ENCODE data around the gene OSBPL10. TPM values are rescaled to one million over a fixed set of nuclear protein-coding genes. Genes with fewer than 3 reads are reported as not detected.

The OSBPL10 gene
- total and polyA plus RNA-seq, 8 donors: 1.8 to 37.7 (median 5.9) TPM

DNA sequence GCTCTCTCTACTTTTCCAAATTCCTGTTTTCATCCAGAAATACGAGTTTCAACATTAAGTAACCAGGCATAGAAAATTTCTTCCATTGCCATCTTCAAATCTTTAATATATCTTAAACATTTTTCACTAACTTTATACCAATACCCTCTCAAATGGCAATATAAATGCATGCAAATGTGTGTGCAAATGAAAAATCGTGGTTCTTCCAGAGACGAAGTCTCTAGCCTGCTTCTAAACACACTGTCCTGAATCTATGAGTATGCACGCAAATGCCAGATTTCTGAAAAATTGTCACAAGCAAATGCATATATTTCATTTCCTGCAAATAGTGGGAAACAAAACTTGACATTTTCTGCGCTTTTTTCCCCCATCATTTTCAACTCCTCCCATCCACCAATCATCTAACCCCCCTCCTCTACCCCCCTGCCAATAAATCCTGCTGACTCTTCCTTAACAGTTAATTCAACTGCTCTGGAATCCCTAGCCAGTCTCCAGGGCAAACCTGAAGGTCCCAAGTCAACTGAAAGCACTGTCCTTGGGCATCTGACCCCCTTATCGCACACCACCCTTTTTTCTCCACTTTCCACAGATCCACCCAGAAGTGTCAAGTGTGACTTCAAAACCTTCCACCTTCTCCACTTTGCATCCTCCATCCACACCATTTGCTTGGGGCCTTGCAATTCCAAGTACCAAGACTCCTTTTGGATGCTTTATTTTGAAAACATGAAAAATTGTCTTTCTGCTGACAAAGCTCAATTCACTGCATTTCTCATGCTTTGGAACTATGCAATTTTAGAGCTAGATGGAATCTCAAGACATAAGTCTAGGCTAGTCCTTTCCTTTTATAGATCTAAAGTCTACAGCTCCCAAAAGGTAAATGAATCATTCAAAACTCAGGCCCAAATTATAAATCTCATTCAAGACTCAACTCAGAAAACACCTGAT lies 144.7 kb downstream of the OSBPL10 start:
- intact Hi-C loops (cut with DNase I; ENCODE audit: low total_unique reads): no loop called here
- no peaks in the 10 kb centered on the region for H3K36me3 ChIP-seq
- no peak overlapping the region for H3K4me3 ChIP-seq
- no peak overlapping the region for H3K27ac ChIP-seq
- no peak for DNase-seq
- no peaks in the 10 kb centered on the region for H3K4me1 ChIP-seq
- no peak for TF ChIP-seq EP300 (IDR thresholded peaks at IDR 0.05)
- TF ChIP-seq, protein P1, sequence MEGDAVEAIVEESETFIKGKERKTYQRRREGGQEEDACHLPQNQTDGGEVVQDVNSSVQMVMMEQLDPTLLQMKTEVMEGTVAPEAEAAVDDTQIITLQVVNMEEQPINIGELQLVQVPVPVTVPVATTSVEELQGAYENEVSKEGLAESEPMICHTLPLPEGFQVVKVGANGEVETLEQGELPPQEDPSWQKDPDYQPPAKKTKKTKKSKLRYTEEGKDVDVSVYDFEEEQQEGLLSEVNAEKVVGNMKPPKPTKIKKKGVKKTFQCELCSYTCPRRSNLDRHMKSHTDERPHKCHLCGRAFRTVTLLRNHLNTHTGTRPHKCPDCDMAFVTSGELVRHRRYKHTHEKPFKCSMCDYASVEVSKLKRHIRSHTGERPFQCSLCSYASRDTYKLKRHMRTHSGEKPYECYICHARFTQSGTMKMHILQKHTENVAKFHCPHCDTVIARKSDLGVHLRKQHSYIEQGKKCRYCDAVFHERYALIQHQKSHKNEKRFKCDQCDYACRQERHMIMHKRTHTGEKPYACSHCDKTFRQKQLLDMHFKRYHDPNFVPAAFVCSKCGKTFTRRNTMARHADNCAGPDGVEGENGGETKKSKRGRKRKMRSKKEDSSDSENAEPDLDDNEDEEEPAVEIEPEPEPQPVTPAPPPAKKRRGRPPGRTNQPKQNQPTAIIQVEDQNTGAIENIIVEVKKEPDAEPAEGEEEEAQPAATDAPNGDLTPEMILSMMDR (IDR thresholded peaks at IDR 0.05): no peak
- TF ChIP-seq POLR2AphosphoS5 (IDR thresholded peaks at IDR 0.05): no peak
- no peak for TF ChIP-seq POLR2A (IDR thresholded peaks at IDR 0.05)
- H3K9me3 ChIP-seq: no peaks in the 10 kb centered on the region
- no peaks in the 10 kb centered on the region for H3K27me3 ChIP-seq
- WGBS, 5 donors: 78 to 86% (median 84%) methylated on average over 6 of the region's 6 CpGs

GRCh38 chr3:31833391-31834190 lies 147.5 kb downstream of the OSBPL10 start:
- TF ChIP-seq EP300 (IDR thresholded peaks at IDR 0.05): no peak
- TF ChIP-seq POLR2AphosphoS5 (IDR thresholded peaks at IDR 0.05): no peak
- no peak for TF ChIP-seq POLR2A (IDR thresholded peaks at IDR 0.05)
- TF ChIP-seq, protein P1 (IDR thresholded peaks at IDR 0.05): no peak
- no peaks in the 10 kb centered on the region for H3K36me3 ChIP-seq
- intact Hi-C loops (cut with DNase I; ENCODE audit: low total_unique reads): no loop called here

DNA sequence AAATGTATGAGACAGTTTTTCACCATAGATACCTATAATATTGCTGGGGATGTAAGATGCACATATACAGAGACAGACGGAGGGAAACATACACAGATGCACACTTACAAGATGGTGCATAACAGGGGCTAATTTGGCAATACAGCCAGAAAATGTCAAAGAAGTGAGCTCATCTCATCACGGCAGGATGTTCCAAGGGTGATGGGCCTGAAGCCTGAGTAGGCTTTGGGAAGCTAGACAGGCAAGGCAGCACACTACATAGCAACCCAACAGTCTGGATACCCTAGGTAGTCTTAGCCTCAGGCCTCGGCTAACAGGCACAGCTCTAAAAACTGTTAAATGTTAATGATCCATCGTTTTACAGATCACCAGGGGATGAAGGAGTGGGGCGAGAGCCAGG lies 148.5 kb downstream of the OSBPL10 start:
- no peaks in the 10 kb centered on the region for H3K9me3 ChIP-seq
- no peak overlapping the region for H3K27ac ChIP-seq
- DNase-seq: no peak
- intact Hi-C loops (cut with DNase I; ENCODE audit: low total_unique reads): no loop called here
- H3K36me3 ChIP-seq: no peaks in the 10 kb centered on the region
- 85 to 90% (median 88%) methylated on average over 5 of the region's 5 CpGs for WGBS, 5 donors
- no peak overlapping the region for H3K4me3 ChIP-seq
- H3K4me1 ChIP-seq: no peaks in the 10 kb centered on the region
- TF ChIP-seq EP300 (IDR thresholded peaks at IDR 0.05): no peak
- TF ChIP-seq POLR2AphosphoS5 (IDR thresholded peaks at IDR 0.05): no peak
- TF ChIP-seq, protein P1 (IDR thresholded peaks at IDR 0.05): no peak
- TF ChIP-seq POLR2A (IDR thresholded peaks at IDR 0.05): no peak
- H3K27me3 ChIP-seq: no peaks in the 10 kb centered on the region

More at GRCh38 chr3:31833391-31834190, 147.5 kb downstream of the OSBPL10 start:
- Histone ChIP-seq H3K27me3 (no peaks in the 10 kb centered on the region), H3K4me1 (no peaks in the 10 kb centered on the region), H3K4me3 (no peak overlapping the region), H3K27ac (no peak overlapping the region), H3K9me3 (no peaks in the 10 kb centered on the region)
- 61 to 84% (median 71%) methylated on average over 6 of the region's 6 CpGs for WGBS, 5 donors
- no peak for DNase-seq

DNA sequence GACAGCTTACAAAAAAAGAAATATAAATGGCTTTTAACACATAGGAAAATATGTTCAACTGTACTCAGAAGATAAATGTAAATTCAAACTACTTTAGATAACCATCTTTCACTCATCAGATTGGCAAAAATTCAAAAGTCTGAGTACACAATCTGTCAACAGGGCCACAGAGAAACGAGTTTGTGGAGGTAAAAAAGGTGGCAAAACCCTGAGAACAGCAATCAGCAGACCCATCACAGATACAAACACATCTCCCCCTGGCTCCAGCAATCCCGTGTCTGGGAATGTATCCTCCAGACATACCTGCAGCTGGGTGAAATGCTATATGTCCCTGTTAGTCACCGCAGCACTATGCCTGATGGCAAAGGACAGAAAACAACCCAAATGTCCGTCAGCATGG lies 149.5 kb downstream of the OSBPL10 start:
- no peaks in the 10 kb centered on the region for H3K27me3 ChIP-seq
- WGBS, 5 donors: 73 to 84% (median 77%) methylated on average over 4 of the region's 4 CpGs
- no peak overlapping the region for H3K27ac ChIP-seq
- no peak for TF ChIP-seq POLR2AphosphoS5 (IDR thresholded peaks at IDR 0.05)
- no peak for TF ChIP-seq EP300 (IDR thresholded peaks at IDR 0.05)
- no peaks in the 10 kb centered on the region for H3K9me3 ChIP-seq
- H3K4me1 ChIP-seq: no peaks in the 10 kb centered on the region
- H3K4me3 ChIP-seq: no peak overlapping the region
- no peak for DNase-seq
- intact Hi-C loops (cut with DNase I; ENCODE audit: low total_unique reads): no loop called here
- H3K36me3 ChIP-seq: no peaks in the 10 kb centered on the region

Measured in stomach (tissue), 9 donors.